ENCODE data around the gene NIM1K.

DNA sequence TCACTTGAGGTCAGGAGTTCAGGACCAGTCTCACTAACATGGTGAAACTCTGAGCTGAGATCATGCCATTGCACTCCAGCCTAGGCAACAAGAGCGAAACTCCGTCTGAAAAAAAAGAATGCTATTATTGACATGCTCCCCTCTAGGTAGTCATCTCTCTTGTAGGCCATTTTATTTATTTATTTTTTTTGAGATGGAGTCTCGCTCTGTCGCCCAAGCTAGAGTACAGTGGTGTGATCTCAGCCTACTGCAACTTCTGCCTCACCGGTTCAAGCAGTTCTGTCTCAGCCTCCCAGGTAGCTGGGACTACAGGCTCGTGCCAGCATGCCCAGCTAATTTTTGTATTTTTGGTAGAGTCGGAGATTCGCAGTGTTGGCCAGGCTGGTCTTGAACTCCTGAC lies 20.6 kb upstream of the NIM1K start:
- TF ChIP-seq, protein P1, sequence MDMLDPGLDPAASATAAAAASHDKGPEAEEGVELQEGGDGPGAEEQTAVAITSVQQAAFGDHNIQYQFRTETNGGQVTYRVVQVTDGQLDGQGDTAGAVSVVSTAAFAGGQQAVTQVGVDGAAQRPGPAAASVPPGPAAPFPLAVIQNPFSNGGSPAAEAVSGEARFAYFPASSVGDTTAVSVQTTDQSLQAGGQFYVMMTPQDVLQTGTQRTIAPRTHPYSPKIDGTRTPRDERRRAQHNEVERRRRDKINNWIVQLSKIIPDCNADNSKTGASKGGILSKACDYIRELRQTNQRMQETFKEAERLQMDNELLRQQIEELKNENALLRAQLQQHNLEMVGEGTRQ (IDR thresholded peaks at IDR 0.05; ENCODE audit: borderline replicate concordance, low read depth, low read length) = no peak
- no peak for TF ChIP-seq HDGF (IDR thresholded peaks at IDR 0.05)
- TF ChIP-seq, protein P2, sequence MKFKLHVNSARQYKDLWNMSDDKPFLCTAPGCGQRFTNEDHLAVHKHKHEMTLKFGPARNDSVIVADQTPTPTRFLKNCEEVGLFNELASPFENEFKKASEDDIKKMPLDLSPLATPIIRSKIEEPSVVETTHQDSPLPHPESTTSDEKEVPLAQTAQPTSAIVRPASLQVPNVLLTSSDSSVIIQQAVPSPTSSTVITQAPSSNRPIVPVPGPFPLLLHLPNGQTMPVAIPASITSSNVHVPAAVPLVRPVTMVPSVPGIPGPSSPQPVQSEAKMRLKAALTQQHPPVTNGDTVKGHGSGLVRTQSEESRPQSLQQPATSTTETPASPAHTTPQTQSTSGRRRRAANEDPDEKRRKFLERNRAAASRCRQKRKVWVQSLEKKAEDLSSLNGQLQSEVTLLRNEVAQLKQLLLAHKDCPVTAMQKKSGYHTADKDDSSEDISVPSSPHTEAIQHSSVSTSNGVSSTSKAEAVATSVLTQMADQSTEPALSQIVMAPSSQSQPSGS (IDR thresholded peaks at IDR 0.05; ENCODE audit: low read length) = no peak
- TF ChIP-seq, protein P3, sequence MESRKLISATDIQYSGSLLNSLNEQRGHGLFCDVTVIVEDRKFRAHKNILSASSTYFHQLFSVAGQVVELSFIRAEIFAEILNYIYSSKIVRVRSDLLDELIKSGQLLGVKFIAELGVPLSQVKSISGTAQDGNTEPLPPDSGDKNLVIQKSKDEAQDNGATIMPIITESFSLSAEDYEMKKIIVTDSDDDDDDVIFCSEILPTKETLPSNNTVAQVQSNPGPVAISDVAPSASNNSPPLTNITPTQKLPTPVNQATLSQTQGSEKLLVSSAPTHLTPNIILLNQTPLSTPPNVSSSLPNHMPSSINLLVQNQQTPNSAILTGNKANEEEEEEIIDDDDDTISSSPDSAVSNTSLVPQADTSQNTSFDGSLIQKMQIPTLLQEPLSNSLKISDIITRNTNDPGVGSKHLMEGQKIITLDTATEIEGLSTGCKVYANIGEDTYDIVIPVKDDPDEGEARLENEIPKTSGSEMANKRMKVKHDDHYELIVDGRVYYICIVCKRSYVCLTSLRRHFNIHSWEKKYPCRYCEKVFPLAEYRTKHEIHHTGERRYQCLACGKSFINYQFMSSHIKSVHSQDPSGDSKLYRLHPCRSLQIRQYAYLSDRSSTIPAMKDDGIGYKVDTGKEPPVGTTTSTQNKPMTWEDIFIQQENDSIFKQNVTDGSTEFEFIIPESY (IDR thresholded peaks at IDR 0.05) = no peak
- TF ChIP-seq, protein P4, sequence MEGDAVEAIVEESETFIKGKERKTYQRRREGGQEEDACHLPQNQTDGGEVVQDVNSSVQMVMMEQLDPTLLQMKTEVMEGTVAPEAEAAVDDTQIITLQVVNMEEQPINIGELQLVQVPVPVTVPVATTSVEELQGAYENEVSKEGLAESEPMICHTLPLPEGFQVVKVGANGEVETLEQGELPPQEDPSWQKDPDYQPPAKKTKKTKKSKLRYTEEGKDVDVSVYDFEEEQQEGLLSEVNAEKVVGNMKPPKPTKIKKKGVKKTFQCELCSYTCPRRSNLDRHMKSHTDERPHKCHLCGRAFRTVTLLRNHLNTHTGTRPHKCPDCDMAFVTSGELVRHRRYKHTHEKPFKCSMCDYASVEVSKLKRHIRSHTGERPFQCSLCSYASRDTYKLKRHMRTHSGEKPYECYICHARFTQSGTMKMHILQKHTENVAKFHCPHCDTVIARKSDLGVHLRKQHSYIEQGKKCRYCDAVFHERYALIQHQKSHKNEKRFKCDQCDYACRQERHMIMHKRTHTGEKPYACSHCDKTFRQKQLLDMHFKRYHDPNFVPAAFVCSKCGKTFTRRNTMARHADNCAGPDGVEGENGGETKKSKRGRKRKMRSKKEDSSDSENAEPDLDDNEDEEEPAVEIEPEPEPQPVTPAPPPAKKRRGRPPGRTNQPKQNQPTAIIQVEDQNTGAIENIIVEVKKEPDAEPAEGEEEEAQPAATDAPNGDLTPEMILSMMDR (IDR thresholded peaks at IDR 0.05 in 2 of 3, conservative IDR thresholded peaks at IDR 0.05 in 1 of 3; ENCODE audit: control insufficient read depth in 2 of 3, extremely low read depth in 1 of 3, insufficient read depth in 1 of 3, low read depth in 3 of 3, low read length in 3 of 3) = no peak
- TF ChIP-seq, protein P5, sequence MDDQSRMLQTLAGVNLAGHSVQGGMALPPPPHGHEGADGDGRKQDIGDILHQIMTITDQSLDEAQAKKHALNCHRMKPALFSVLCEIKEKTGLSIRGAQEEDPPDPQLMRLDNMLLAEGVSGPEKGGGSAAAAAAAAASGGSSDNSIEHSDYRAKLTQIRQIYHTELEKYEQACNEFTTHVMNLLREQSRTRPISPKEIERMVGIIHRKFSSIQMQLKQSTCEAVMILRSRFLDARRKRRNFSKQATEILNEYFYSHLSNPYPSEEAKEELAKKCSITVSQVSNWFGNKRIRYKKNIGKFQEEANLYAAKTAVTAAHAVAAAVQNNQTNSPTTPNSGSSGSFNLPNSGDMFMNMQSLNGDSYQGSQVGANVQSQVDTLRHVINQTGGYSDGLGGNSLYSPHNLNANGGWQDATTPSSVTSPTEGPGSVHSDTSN (IDR thresholded peaks at IDR 0.05; ENCODE audit: insufficient replicate concordance, low read depth, low read length) = no peak
- TF ChIP-seq, protein P6, sequence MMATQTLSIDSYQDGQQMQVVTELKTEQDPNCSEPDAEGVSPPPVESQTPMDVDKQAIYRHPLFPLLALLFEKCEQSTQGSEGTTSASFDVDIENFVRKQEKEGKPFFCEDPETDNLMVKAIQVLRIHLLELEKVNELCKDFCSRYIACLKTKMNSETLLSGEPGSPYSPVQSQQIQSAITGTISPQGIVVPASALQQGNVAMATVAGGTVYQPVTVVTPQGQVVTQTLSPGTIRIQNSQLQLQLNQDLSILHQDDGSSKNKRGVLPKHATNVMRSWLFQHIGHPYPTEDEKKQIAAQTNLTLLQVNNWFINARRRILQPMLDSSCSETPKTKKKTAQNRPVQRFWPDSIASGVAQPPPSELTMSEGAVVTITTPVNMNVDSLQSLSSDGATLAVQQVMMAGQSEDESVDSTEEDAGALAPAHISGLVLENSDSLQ (IDR thresholded peaks at IDR 0.05) = no peak
